Testis (tissue), 3 donors: Measurements from ENCODE around the gene MYBPH. TPM values are rescaled to one million over a fixed set of nuclear protein-coding genes. Genes with fewer than 3 reads are reported as not detected.

Experiments used
- DNase-seq: peaks from one replicate; pipeline ENCODE4 v3.0.0-alpha.2; 2019
- H3K27ac ChIP-seq, 2 donors: fragments of 200-600 bp; sonication (generic); one replicate each; pipeline ENCODE4 v1.5.1; 2019
- H3K27me3 ChIP-seq: fragments of 200-600 bp; sonication (generic); one replicate; pipeline ENCODE4 v1.5.1; 2019
- H3K36me3 ChIP-seq: fragments of 200-600 bp; sonication (generic); one replicate; pipeline ENCODE4 v1.5.1; 2017; ENCODE audit warnings: low read depth; ENCODE audit errors: missing control alignments
- H3K4me1 ChIP-seq: fragments of 200-600 bp; sonication (generic); one replicate; pipeline ENCODE4 v1.5.1; 2019
- H3K4me3 ChIP-seq, 2 donors: fragments of 200-600 bp; sonication (generic); one replicate each; pipeline ENCODE4 v1.5.1; 2017 to 2019
- H3K9me3 ChIP-seq: fragments of 200-600 bp; sonication (generic); one replicate; pipeline ENCODE4 v1.5.1; 2017
- CTCF ChIP-seq, 3 experiments: fragments of 450-650 bp in 2 of 3; fragments of 200-600 bp in 1 of 3; sonication (generic) in 1 of 3; IDR thresholded peaks; one replicate each; pipeline ENCODE4 v1.5.1; 2016 to 2019; ENCODE audit warnings: antibody characterized with exemption in 3 of 3, mild to moderate bottlenecking in 2 of 3, moderate library complexity in 1 of 3
- POLR2A ChIP-seq: fragments of 450-650 bp; IDR thresholded peaks from one replicate; pipeline ENCODE4 v1.6.1; 2017; ENCODE audit warnings: antibody characterized with exemption, mild to moderate bottlenecking, moderate library complexity
- WGBS, 2 donors: methylation state at CpG; one replicate each; pipeline ENCODE4 v1.1.5; 2018; 5-methylcytosine and 5-hydroxymethylcytosine counted together
- intact Hi-C: fragments of 100-400 bp; cut with DNase I; formaldehyde crosslinking; loops from one replicate; pipeline ENCODE4 v1.15.1; 2023; ENCODE audit warnings: low total_unique reads
- polyA plus RNA-seq: library from polyadenylated mRNA; stranded (reverse); fragments of 350-450 nt; fragmentation: Illumina TruSeq; extraction: RNeasy Lipid Tissue Mini Kit (QIAGEN cat#74804); gene quantifications from one replicate; pipeline ENCODE4 v1.2.3, GENCODE V29; 2014; ENCODE audit warnings: low read depth, low replicate concordance; ENCODE audit not compliant: insufficient read depth
- total RNA-seq, 2 donors: library from RNA; depleted of rRNA; stranded (reverse); fragments of >200 nt; gene quantifications; one replicate each; pipeline ENCODE4 v1.2.3, GENCODE V29; 2016

The MYBPH gene
- total and polyA plus RNA-seq, 3 donors from 2014 or later: 0.16 to 2.9 (median 0.25) TPM

DNA sequence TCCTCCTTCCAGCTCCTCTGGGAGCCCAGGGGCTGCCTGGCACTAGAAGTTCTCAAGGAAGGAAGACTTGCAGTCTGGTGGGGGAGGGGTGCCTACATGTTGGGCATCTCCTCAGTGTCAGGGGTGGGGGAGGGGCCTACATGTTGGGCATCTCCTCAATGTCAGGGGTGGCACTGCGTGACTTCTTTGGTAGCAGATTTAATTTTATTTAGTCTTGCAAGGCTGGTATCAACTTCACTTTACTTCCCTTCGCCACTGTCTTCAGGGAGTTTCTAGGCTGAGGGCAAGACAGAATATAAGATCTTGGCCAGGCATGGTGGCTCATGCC is 29.6 kb downstream of the MYBPH start:
- Histone ChIP-seq H3K4me1 (peaks cover 55% of the 10 kb centered on the region), H3K4me3 (no peak overlapping the region), H3K27ac (no peak overlapping the region), H3K36me3 (no peaks in the 10 kb centered on the region), H3K27me3 (no peaks in the 10 kb centered on the region), H3K9me3 (no peaks in the 10 kb centered on the region)
- no peak for TF ChIP-seq CTCF (IDR thresholded peaks at IDR 0.05)
- no peak for TF ChIP-seq POLR2A
- intact Hi-C loops: no loop called here
- 75 to 90% methylated on average over 2 of the region's 2 CpGs for WGBS, 2 donors
- no peak for DNase-seq

- Histone ChIP-seq H3K36me3 (no peaks in the 10 kb centered on the region), H3K4me3 (no peak overlapping the region), H3K27me3 (no peaks in the 10 kb centered on the region), H3K4me1 (peaks cover 54% of the 10 kb centered on the region), H3K9me3 (no peaks in the 10 kb centered on the region), H3K27ac (no peak overlapping the region)
- intact Hi-C loops: no loop called here
- WGBS, 2 donors: 71 to 73% methylated on average over 7 to 13 of the region's 13 CpGs
- TF ChIP-seq CTCF (IDR thresholded peaks at IDR 0.05) (no peak), POLR2A (no peak)
- DNase-seq: no peak
Measured at GRCh38 chr1:203145321-203146041, 30.1 kb downstream of the MYBPH start.

DNA sequence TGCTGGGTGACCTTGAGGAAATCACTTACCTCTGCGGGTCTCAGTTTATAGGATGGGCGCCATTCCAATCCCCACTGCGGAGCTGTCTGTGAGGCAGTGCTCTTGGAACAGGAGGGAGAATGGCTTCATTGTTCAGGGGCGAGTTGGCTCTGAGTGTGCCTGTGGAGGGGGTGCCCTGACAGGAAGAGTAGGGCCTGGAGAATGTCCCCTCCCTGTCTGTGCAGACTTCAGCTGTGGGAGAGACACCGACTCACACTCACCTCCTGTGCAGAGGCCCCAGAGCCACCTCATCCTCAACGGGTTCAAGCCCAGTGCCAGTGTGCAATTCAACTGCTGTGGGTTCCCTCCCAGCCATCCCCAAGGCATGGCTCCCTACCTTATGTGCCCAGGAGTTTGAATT is 31.0 kb downstream of the MYBPH start:
- intact Hi-C loops: no loop called here
- Histone ChIP-seq H3K4me1 (peaks cover 49% of the 10 kb centered on the region), H3K9me3 (no peaks in the 10 kb centered on the region), H3K27ac (no peak overlapping the region), H3K27me3 (no peaks in the 10 kb centered on the region), H3K4me3 (no peak overlapping the region), H3K36me3 (no peaks in the 10 kb centered on the region)
- no peak for TF ChIP-seq CTCF (IDR thresholded peaks at IDR 0.05)
- no peak for TF ChIP-seq POLR2A
- peak; percentile 91 for DNase-seq
- 44 to 46% methylated on average over 5 to 6 of the region's 6 CpGs for WGBS, 2 donors

- 58 to 74% methylated on average over 11 of the region's 11 CpGs for WGBS, 2 donors
- intact Hi-C loops: no loop called here
- TF ChIP-seq CTCF (IDR thresholded peaks at IDR 0.05) (no peak), POLR2A (no peak)
Measured at GRCh38 chr1:203143641-203144040, 32.0 kb downstream of the MYBPH start.

More at GRCh38 chr1:203143641-203144040, 32.0 kb downstream of the MYBPH start:
- no peaks in the 10 kb centered on the region for H3K27me3 ChIP-seq
- H3K9me3 ChIP-seq: no peaks in the 10 kb centered on the region
- peak overlapping the region; percentile 10 to 21 for H3K27ac ChIP-seq
- H3K4me3 ChIP-seq: no peak overlapping the region
- no peak for DNase-seq
- H3K4me1 ChIP-seq: peaks cover 40% of the 10 kb centered on the region
- no peaks in the 10 kb centered on the region for H3K36me3 ChIP-seq
